HCT116 (cell line): ENCODE data around the gene JADE1. TPM values are rescaled to one million over a fixed set of nuclear protein-coding genes. Genes with fewer than 3 reads are reported as not detected.

Source experiments
- CBX3 ChIP-seq: IDR thresholded peaks from 2 replicates; pipeline ENCODE4 v1.6.1; 2012; ENCODE audit warnings: low read depth
- EGR1 ChIP-seq: IDR thresholded peaks from 2 replicates; pipeline ENCODE4 v1.6.1; 2012; ENCODE audit warnings: low read depth
- EZH2 ChIP-seq: fragments of 200-600 bp; sonication (generic); IDR thresholded peaks from 2 replicates; pipeline ENCODE4 v1.6.1; 2017; ENCODE audit warnings: antibody characterized with exemption, mixed run types
- EZH2phosphoT487 ChIP-seq: fragments of 200-600 bp; IDR thresholded peaks from 2 replicates; pipeline ENCODE4 v1.6.1; 2018; ENCODE audit warnings: antibody characterized with exemption, borderline replicate concordance
- FOSL1 ChIP-seq: IDR thresholded peaks from 2 replicates; pipeline ENCODE4 v1.6.1; 2012; ENCODE audit warnings: low read depth
- POLR2A ChIP-seq: IDR thresholded peaks from 2 replicates; pipeline ENCODE4 v1.7.0; 2011; ENCODE audit warnings: borderline replicate concordance; ENCODE audit not compliant: insufficient read depth, insufficient read length; ENCODE audit errors: extremely low read depth
- POLR2AphosphoS5 ChIP-seq: IDR thresholded peaks from 2 replicates; pipeline ENCODE4 v1.6.1; 2011; ENCODE audit warnings: mild to moderate bottlenecking, low read depth, low read length, moderate library complexity
- ZFX ChIP-seq: fragments of 450-650 bp; IDR thresholded peaks from 2 replicates; pipeline ENCODE4 v1.6.1; 2017
- total RNA-seq: library from RNA; stranded (reverse); gene quantifications from one replicate; pipeline ENCODE4 v1.2.1, GENCODE V29; 2021; ENCODE audit not compliant: unreplicated experiment
- TF ChIP-seq, protein P1 (sequence below): IDR thresholded peaks from 2 replicates; pipeline ENCODE4 v1.6.1; 2012
- TF ChIP-seq, protein P2 (sequence below): IDR thresholded peaks from 2 replicates; pipeline ENCODE4 v1.6.1; 2012; ENCODE audit warnings: low read depth
- TF ChIP-seq, protein P3 (sequence below): IDR thresholded peaks from 2 replicates; pipeline ENCODE4 v1.6.1; 2011; ENCODE audit warnings: mild to moderate bottlenecking, low read length, moderate library complexity; ENCODE audit not compliant: insufficient replicate concordance; ENCODE audit errors: extremely low read depth
- TF ChIP-seq, protein P4 (sequence below): IDR thresholded peaks from 2 replicates; pipeline ENCODE4 v1.6.1; 2012

Gene JADE1
- total RNA-seq, 1 experiment from 2014 or later = 26.5 TPM

DNA sequence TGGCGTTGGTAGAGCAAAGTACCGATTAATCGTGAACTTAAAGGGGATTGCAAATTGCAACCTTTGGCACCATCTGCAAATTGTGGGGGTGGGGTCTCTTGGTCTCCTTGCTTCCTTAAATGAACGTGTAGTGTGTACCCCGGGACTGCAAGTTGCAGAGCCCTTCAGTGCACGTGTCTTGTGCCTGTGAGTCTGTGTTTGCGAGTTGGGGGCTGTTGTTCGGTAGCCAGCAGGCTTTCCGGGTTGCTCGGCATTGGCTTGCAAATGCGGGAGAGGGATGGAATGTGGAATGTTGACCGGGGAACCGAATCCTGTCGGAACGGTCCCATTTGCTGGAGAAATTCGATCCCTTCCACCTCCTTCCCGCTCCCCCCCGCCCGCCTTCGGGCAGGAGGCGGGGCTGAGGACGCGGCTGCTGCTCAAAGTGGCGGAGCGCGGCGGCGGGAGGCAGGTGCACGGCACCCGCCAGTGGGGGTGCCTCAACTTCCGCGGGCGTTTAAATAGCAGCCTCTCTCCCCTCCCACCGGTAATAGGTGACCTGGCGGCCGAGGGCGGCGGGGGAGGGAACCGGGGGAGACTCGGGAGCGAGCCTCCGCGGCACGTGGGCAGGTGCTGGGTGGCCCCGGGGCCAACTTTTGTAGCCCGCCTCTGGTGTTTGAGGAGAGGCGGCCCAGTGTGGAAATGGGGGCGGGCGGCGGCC is 1.5 kb downstream of the JADE1 start (continued):
- TF ChIP-seq, protein P1, sequence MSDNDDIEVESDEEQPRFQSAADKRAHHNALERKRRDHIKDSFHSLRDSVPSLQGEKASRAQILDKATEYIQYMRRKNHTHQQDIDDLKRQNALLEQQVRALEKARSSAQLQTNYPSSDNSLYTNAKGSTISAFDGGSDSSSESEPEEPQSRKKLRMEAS = peak; percentile 81
- TF ChIP-seq FOSL1 (no peak), EZH2 (no peak), POLR2A (no peak), EZH2phosphoT487 (no peak), POLR2AphosphoS5 (peak; percentile 43), CBX3 (no peak), ZFX (no peak), EGR1 (0 out of 2 replicates have a peak, but pooled peaks have one; percentile 40)
- TF ChIP-seq, protein P2, sequence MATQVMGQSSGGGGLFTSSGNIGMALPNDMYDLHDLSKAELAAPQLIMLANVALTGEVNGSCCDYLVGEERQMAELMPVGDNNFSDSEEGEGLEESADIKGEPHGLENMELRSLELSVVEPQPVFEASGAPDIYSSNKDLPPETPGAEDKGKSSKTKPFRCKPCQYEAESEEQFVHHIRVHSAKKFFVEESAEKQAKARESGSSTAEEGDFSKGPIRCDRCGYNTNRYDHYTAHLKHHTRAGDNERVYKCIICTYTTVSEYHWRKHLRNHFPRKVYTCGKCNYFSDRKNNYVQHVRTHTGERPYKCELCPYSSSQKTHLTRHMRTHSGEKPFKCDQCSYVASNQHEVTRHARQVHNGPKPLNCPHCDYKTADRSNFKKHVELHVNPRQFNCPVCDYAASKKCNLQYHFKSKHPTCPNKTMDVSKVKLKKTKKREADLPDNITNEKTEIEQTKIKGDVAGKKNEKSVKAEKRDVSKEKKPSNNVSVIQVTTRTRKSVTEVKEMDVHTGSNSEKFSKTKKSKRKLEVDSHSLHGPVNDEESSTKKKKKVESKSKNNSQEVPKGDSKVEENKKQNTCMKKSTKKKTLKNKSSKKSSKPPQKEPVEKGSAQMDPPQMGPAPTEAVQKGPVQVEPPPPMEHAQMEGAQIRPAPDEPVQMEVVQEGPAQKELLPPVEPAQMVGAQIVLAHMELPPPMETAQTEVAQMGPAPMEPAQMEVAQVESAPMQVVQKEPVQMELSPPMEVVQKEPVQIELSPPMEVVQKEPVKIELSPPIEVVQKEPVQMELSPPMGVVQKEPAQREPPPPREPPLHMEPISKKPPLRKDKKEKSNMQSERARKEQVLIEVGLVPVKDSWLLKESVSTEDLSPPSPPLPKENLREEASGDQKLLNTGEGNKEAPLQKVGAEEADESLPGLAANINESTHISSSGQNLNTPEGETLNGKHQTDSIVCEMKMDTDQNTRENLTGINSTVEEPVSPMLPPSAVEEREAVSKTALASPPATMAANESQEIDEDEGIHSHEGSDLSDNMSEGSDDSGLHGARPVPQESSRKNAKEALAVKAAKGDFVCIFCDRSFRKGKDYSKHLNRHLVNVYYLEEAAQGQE = no peak
- TF ChIP-seq, protein P3, sequence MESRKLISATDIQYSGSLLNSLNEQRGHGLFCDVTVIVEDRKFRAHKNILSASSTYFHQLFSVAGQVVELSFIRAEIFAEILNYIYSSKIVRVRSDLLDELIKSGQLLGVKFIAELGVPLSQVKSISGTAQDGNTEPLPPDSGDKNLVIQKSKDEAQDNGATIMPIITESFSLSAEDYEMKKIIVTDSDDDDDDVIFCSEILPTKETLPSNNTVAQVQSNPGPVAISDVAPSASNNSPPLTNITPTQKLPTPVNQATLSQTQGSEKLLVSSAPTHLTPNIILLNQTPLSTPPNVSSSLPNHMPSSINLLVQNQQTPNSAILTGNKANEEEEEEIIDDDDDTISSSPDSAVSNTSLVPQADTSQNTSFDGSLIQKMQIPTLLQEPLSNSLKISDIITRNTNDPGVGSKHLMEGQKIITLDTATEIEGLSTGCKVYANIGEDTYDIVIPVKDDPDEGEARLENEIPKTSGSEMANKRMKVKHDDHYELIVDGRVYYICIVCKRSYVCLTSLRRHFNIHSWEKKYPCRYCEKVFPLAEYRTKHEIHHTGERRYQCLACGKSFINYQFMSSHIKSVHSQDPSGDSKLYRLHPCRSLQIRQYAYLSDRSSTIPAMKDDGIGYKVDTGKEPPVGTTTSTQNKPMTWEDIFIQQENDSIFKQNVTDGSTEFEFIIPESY = no peak
- TF ChIP-seq, protein P4, sequence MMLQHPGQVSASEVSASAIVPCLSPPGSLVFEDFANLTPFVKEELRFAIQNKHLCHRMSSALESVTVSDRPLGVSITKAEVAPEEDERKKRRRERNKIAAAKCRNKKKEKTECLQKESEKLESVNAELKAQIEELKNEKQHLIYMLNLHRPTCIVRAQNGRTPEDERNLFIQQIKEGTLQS = no peak
- TF ChIP-seq, all 23 proteins: peak for 7
